Myocyte (in vitro differentiated cells): ENCODE measurements around the gene PROSER3. TPM values are rescaled to one million over a fixed set of nuclear protein-coding genes. Genes with fewer than 3 reads are reported as not detected.

ENCODE experiments used
- DNase-seq: peaks from one replicate; pipeline ENCODE4 v3.0.0-alpha.2; 2012; ENCODE audit warnings: low read depth
- total RNA-seq: library from RNA; depleted of rRNA; stranded (reverse); fragments of >200 nt; gene quantifications from 2 replicates; pipeline ENCODE4 v1.2.3, GENCODE V29; 2014

PROSER3 gene
- total RNA-seq, 1 donor from 2014 or later: 3.2 TPM

DNA sequence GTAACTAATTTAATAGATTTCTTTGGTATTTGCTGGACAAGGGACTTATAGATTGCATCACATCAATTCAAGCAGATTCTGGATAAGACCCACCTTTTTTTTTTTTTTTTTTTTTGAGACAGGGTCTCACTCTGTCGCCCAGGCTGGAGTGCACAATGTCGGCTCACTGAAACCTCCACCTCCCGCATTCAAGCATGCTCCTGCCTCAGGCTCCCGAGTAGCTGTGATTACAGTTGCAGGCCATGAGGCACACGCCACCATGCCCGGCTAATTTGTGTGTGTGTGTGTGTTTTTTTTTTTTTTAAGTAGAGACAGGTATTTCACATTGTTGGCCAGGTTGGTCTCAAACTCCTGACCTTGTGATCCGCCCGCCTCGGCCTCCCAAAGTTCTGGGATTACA, 58.9 kb downstream of the PROSER3 start:
- DNase-seq: no peak

DNA sequence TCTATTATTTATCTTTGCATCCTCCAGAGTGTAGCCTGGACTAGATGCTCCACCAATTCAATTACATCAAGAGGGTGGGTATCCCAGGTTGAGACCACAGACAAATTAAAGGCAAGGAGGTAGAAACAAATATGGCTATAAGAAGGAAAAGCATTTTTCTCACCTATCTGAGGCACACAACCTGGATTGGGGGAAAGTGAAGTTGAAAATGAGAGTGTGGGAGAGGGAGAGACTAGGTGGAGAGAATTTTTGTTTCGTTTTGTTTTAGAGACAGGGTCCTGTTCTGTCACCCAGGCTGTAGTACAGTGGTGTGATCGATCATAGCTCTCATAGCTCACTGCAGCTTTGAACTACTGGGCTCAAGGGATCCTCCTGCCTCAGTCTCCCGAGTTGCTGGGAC, 60.5 kb downstream of the PROSER3 start:
- DNase-seq: no peak

Other genes starting within 250 kb of the PROSER3 start
- gene DMKN, start 244.5 kb upstream of the PROSER3 start, total RNA-seq: 3.0 and 9.7 TPM in 2 replicates
- gene SBSN, start 229.9 kb upstream of the PROSER3 start, total RNA-seq: not detected in 2 replicates
- not detected in 2 replicates for gene GAPDHS, start 224.7 kb upstream of the PROSER3 start, total RNA-seq
- gene TMEM147, start 212.6 kb upstream of the PROSER3 start, total RNA-seq: 124 and 137 TPM in 2 replicates
- gene ATP4A, start 194.5 kb upstream of the PROSER3 start, total RNA-seq: not detected in 2 replicates
- gene PMIS2, start 172.0 kb upstream of the PROSER3 start, total RNA-seq: not detected in 2 replicates
- gene HAUS5, start 145.4 kb upstream of the PROSER3 start, total RNA-seq: 4.8 and 6.5 TPM in 2 replicates
- 68.9 and 72.6 TPM in 2 replicates for gene RBM42, start 129.1 kb upstream of the PROSER3 start, total RNA-seq
- gene ETV2, start 116.4 kb upstream of the PROSER3 start, total RNA-seq: not detected in 2 replicates
- 513 and 547 TPM in 2 replicates for gene COX6B1, start 109.9 kb upstream of the PROSER3 start, total RNA-seq
- not detected in 2 replicates for gene UPK1A, start 91.7 kb upstream of the PROSER3 start, total RNA-seq
- gene ZBTB32, start 53.6 kb upstream of the PROSER3 start, total RNA-seq: 0.11 TPM in 1 of 2 replicates, not detected in the other
- 11.1 and 11.2 TPM in 2 replicates for gene KMT2B, start 40.2 kb upstream of the PROSER3 start, total RNA-seq
- gene IGFLR1, start 15.7 kb upstream of the PROSER3 start, total RNA-seq: 1.8 and 4.8 TPM in 2 replicates
- gene U2AF1L4, start 12.8 kb upstream of the PROSER3 start, total RNA-seq: 9.7 and 12.0 TPM in 2 replicates
- gene PSENEN, start 12.5 kb upstream of the PROSER3 start, total RNA-seq: 32.5 and 32.8 TPM in 2 replicates
- gene LIN37, start 9.6 kb upstream of the PROSER3 start, total RNA-seq: 10.6 and 18.1 TPM in 2 replicates
- 0.21 and 0.37 TPM in 2 replicates for gene HSPB6, start 1.1 kb upstream of the PROSER3 start, total RNA-seq
- gene ARHGAP33, start 17.4 kb downstream of the PROSER3 start, total RNA-seq: 1.5 and 3.8 TPM in 2 replicates
- not detected in 2 replicates for gene PRODH2, start 54.7 kb downstream of the PROSER3 start, total RNA-seq
- gene NPHS1, start 94.3 kb downstream of the PROSER3 start, total RNA-seq: not detected in 2 replicates
- gene KIRREL2, start 98.7 kb downstream of the PROSER3 start, total RNA-seq: not detected in 2 replicates
- 10.4 and 30.5 TPM in 2 replicates for gene APLP1, start 110.4 kb downstream of the PROSER3 start, total RNA-seq
- gene NFKBID, start 142.4 kb downstream of the PROSER3 start, total RNA-seq: 1.2 and 2.2 TPM in 2 replicates
- not detected in 2 replicates for gene HCST, start 144.4 kb downstream of the PROSER3 start, total RNA-seq
- not detected in 2 replicates for gene TYROBP, start 150.1 kb downstream of the PROSER3 start, total RNA-seq
- 5.3 and 8.3 TPM in 2 replicates for gene LRFN3, start 178.2 kb downstream of the PROSER3 start, total RNA-seq
- 30.2 and 48.0 TPM in 2 replicates for gene SDHAF1, start 237.0 kb downstream of the PROSER3 start, total RNA-seq